Uterus (tissue), 2 donors: ENCODE results near the gene TRAPPC3L.

Experiments
- POLR2A ChIP-seq, 2 donors: fragments of 450-650 bp; IDR thresholded peaks; one replicate each; pipeline ENCODE4 v1.6.1; 2016; ENCODE audit warnings: antibody characterized with exemption in 2 of 2, mild to moderate bottlenecking in 1 of 2, moderate library complexity in 1 of 2
- TF ChIP-seq, protein P1 (sequence below), 4 experiments: fragments of 200-600 bp in 2 of 4; fragments of 450-650 bp in 2 of 4; sonication (generic) in 2 of 4; IDR thresholded peaks; one replicate each; pipeline ENCODE4 v1.5.1; 2016 to 2019; ENCODE audit warnings: antibody characterized with exemption in 4 of 4, mild to moderate bottlenecking in 2 of 4, moderate library complexity in 1 of 4

DNA sequence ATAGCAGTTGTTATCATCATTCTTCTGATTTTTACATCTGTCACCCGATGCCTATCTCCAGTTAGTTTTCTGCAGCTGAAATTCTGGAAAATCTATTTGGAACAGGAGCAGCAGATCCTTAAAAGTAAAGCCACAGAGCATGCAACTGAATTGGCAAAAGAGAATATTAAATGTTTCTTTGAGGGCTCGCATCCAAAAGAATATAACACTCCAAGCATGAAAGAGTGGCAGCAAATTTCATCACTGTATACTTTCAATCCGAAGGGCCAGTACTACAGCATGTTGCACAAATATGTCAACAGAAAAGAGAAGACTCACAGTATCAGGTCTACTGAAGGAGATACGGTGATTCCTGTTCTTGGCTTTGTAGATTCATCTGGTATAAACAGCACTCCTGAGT lies 82.2 kb downstream of the TRAPPC3L start:
- TF ChIP-seq, protein P1, sequence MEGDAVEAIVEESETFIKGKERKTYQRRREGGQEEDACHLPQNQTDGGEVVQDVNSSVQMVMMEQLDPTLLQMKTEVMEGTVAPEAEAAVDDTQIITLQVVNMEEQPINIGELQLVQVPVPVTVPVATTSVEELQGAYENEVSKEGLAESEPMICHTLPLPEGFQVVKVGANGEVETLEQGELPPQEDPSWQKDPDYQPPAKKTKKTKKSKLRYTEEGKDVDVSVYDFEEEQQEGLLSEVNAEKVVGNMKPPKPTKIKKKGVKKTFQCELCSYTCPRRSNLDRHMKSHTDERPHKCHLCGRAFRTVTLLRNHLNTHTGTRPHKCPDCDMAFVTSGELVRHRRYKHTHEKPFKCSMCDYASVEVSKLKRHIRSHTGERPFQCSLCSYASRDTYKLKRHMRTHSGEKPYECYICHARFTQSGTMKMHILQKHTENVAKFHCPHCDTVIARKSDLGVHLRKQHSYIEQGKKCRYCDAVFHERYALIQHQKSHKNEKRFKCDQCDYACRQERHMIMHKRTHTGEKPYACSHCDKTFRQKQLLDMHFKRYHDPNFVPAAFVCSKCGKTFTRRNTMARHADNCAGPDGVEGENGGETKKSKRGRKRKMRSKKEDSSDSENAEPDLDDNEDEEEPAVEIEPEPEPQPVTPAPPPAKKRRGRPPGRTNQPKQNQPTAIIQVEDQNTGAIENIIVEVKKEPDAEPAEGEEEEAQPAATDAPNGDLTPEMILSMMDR (IDR thresholded peaks at IDR 0.05): no peak
- TF ChIP-seq POLR2A (IDR thresholded peaks at IDR 0.05): no peak
